ENCODE data around the gene ZMYND8. TPM values are rescaled to one million over a fixed set of nuclear protein-coding genes. Genes with fewer than 3 reads are reported as not detected.

The ZMYND8 gene
- total RNA-seq, 1 donor from 2014 or later = 49.3 TPM

GRCh38 chr20:47356220-47356525 lies 326 bp downstream of the ZMYND8 start:
- ATAC-seq (no peak), DNase-seq (ENCODE audit: low spot score) (no peak)
- intact Hi-C loops (cut with DNase I) = no loop called here

- DNase-seq (ENCODE audit: low spot score) (no peak), ATAC-seq (no peak)
- intact Hi-C loops (cut with DNase I) = no loop called here
Observed at GRCh38 chr20:47355489-47356219, 845 bp downstream of the ZMYND8 start.

DNA sequence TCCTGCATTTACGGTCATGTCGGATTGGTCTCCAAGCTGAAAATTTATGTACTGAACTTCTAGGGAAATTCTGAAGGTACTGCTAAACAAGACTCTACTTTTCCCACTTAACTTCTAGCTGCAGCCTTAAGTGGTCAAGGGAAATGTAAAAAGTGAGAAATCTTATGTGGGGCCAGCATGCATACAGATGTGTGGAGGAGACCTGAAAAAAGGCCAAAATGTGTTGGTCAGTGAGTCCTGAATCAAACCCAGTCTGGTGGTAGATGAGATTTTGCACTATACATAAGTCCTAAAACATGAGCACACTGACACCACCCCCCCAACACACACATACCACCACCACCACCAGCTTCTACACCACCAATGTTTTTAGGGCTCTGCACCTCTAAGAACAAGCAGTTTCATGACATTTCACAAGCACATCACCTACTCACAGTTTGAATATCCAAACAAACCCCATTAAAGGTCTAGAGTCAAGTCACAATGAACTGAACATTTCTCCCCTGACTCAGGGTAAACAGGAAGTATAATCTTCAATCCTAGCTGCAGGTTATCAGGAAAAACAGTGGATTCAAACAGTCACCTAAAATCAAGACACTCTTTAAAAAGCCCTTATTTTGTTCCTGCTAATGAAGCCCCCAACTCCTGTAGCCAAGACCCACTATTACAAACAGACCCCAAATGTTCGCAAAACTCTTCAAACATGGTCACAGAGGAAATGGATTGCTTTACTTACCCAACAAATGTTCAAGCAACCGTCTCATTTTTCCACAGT lies 1.6 kb downstream of the ZMYND8 start:
- intact Hi-C loops (cut with DNase I) = no loop called here
- DNase-seq (ENCODE audit: low spot score) = no peak
- ATAC-seq = no peak

DNA sequence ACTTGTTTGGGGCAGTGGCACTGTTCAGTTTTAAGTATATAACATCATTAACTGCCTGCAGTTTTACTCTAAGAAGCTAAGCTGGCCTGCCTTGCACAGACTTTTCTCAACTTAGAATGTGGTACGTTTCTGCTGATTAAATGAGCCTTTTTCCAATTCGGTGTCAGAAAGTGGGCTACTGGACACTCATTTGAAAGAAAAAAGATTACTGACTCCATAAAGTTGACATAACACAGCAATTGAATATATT lies 2.1 kb downstream of the ZMYND8 start:
- intact Hi-C loops (cut with DNase I) = no loop called here
- ATAC-seq (no peak), DNase-seq (ENCODE audit: low spot score) (no peak)

GRCh38 chr20:47353692-47354463 lies 2.6 kb downstream of the ZMYND8 start:
- DNase-seq (ENCODE audit: low spot score) = no peak
- intact Hi-C loops (cut with DNase I) = no loop called here
- no peak for ATAC-seq

DNA sequence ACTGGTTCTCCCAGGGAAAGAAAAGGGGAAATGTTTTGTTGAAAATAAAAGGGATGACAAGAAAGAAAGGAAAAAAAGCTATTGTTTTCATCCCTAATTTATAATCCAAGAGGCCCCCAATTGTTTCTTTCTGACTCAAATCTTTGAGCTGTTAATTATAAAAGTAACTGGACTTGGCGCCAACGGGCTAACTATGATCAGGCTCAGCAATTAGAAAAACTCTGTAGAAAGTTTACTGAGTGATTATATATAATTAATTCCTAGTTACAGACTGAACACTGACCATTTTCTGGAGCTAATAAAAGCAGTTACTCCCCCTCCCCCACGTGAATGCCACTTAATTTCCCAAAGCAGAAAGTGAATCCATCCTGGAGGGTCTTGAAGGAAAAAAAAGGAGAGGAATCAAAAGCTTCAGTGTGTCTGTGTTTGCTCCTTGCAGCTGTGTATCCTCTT lies 3.2 kb downstream of the ZMYND8 start:
- no peak for ATAC-seq
- no peak for DNase-seq (ENCODE audit: low spot score)
- intact Hi-C loops (cut with DNase I) = no loop called here

DNA sequence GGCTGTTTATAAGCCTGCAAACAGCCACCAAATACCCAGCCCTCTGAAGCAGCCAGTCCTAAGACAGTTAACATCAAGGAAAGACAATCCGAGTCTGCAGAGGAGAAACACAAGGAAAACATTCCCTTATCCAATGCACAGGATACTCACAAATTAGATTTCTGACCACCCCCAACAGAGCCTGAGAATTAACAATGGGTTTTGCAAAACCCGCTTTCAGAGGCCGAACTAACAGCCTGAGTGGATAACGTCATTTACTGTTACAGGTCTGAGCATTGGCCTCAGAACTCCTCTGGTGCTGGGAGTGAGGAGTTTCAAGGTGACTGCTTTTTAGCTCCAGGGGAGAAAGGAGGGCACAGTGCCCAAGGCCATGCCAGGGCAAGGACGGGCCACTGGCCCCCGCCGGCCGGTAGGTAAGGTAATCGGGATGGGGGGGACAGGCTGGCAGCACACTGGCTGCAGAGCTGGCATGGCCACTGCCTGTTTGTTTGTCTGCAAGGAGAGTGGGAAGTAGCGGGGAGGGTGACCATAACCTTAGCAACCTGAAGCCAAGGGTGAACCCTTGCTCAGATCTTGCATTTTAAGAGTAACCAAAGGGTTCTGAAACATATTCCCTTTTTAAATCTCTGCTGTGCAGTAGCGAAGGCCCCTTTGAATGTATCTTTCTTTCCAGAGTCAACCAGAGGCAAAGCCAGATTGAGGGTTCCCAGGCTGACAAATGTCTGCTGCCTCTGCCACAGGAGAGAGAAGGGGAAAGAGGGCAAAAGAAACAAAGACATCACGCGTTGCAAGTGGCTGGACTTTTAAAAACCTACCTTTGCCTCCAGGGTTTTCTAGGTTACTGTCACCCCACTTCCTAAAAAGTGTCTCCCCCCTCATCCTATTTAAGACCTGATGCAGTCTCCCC lies 3.9 kb downstream of the ZMYND8 start:
- intact Hi-C loops (cut with DNase I) = no loop called here
- DNase-seq (ENCODE audit: low spot score) (peak; percentile 66), ATAC-seq (no peak)

DNA sequence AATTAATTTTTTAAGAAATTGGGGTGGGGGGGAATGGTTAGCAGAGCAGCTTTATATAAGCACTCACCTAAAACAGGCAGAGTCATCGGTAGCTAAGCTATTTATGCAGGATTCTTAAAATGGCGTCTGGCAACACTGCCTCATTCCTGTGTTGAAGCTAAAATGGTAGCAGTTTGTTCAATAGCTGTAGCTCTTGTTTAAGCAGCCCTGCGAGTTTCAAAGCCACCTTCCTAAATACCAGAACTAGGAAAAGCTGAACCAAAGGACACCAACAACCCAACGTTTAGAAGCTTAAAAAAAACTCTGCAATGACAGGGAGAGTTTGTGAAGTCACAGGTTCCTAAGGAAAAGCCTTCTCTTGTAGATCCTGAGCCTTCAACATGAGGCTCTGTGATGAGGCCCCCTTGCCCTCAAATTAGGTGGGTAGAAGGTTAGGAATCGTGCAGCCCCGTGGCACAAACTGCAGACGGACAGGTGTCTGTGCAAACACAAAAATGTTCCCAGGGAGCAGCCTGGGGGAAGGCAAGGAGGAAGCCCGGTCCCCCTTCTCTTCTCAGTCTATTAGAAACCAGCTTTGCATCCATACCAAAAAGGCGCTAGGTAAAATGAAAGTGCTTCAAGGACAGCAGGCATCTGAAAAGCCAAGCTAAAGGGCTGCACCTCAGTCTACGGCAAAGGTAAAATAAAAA lies 4.7 kb downstream of the ZMYND8 start:
- intact Hi-C loops (cut with DNase I) = no loop called here
- ATAC-seq = no peak
- no peak for DNase-seq (ENCODE audit: low spot score)

DNA sequence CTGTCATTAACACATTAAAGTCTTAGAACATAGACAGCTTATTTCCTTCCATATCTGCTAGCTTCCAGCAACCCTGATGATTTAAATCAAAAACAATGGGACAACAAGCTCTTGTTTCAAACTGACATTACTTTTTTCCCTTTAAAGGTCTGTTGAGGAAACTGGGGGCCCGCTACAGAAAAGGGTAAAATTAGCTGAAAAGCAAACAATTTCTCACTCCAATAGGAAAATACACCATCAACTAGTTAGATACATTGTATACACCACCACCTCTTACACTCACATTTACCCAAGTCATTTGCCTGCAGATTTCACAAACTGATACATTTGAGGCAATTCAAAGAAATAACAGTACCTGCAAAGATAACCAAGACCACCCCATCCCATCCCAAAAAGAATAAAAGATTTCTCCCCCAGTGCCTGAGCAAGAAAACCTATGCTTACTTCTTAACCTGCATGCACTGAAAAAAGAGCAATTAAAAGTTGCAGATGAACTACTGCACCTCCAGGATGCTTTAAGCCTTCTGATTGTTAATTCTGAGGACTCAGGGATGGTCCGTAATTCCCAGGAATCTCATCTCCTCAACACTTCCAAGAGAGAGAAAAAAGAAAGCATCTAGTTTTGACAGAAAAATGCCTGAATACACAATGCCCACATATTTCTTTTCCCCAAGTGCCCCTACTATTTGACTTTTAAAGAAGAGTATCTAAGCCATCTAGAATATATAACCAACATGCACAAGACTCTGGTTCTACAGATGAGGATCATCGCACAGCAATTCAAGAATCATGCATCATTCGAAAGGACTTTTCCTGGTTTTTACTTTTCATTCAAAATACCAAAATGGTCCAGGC lies 5.6 kb downstream of the ZMYND8 start:
- ATAC-seq (no peak), DNase-seq (ENCODE audit: low spot score) (no peak)
- intact Hi-C loops (cut with DNase I) = no loop called here

DNA sequence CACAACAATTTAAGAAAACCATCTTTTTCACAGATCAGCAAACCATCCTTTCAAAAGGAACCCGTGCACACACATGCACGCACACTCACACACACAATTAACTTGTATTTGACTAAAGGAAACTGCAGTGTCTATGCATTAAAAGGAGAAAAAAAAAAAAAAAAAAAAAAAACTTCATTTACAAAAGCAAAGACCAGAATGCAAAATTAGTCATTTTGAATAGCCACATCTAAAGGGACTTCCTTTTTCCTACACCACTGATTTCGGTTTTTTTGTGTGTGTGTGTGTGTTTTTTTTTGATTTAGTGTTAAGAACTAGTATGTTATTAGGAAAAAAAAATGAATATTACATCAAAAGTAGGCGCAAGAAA lies 6.3 kb downstream of the ZMYND8 start:
- ATAC-seq (no peak), DNase-seq (ENCODE audit: low spot score) (no peak)
- intact Hi-C loops (cut with DNase I) = no loop called here

DNA sequence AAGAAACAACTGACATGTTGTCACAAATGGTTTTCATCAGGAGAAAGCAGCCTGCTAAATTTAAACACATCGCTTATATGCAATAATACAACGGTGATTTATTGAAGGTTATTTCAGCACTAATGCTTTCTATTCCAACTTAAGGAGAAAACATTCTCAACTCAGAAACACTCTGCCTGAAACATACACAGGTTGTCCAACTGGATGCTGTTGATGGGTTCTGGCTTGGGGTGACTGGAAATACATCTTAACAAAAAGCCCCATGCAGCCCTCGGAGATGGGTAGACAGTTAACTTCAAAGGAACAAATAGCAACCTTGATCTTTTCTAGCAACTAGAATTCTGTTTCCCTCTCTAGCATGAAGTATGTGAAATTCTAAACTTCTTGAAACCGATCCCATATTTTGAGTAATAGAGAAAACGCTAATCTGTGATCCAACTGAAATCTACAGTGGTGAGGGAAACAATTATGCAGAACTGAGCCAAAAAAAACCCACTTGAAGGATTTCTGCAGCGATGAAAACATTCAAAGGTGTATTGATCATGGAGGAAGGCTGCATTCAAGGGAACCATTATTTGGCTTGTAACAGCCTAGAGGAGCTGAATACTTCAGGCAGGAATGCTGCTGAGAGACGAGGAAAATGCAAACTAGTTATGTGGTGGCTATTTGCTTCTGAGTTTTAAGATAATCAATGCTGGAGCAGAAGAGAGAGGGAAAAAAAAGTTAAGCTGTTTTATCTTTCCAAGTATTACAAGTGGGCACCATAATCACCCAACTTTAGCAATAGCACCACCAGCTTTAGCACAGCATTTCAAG lies 6.9 kb downstream of the ZMYND8 start:
- DNase-seq (ENCODE audit: low spot score) (no peak), ATAC-seq (no peak)
- intact Hi-C loops (cut with DNase I) = no loop called here

GRCh38 chr20:47348539-47349142 lies 7.9 kb downstream of the ZMYND8 start:
- intact Hi-C loops (cut with DNase I) = no loop called here
- ATAC-seq (no peak), DNase-seq (ENCODE audit: low spot score) (no peak)

DNA sequence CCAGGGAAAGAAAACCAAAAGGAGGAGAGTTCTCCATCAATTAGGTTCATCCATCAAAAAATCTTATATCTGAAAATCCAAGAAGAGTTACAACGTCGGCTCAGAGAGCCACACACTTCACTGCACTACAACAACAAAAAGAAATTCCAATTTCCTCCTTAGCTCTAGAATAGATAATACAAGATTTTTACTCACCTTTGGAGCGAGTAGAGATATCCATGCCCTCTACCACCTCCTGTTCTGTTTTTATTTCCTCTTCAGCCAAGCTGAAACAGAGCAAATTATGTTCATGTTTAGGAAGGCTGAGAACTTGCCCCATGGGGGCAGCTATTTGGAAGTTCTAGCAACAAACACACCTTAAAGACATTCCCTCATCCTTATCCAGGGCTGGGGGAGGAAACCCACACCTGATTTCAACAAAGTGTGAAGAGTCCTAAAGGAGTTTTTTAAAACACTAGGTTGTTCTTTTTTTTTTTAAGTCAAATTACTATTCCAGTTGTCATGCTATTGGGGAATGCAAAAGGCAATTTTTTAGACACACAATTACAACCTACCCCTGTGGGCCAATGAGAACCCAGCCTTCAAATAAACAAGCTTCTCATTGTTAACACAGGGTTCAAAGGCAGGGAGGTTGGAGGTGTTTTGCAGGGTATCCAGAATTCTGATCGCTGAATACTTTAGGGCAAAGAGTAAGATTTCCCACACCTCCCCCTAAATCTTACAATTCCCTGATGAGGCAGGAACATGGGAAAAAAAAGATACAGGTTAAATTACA lies 8.7 kb downstream of the ZMYND8 start:
- DNase-seq (ENCODE audit: low spot score) (no peak), ATAC-seq (peak; percentile 23)
- intact Hi-C loops (cut with DNase I) = no loop called here

- intact Hi-C loops (cut with DNase I) = no loop called here
- ATAC-seq = no peak
- no peak for DNase-seq (ENCODE audit: low spot score)
Observed at GRCh38 chr20:47346172-47346571, 10.3 kb downstream of the ZMYND8 start.

DNA sequence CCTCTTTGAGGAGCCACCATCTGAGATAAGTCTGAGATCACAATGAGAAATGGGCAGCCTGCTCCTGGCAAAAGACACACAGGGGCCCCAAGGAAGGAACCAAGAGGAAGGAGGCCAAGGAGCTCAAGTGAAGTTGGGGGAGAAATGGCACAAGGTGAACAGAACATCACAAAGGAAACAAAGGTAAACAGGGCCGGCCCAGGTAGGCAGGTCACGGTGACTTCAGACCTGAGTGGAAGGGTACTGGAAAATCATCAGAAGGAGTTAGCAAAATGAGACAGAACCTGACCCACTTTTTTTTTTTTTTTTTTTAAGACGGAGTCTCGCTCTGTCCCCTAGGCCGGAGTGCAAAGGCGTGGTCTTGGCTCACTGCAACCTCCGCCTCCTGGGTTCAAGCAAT lies 11.3 kb downstream of the ZMYND8 start:
- DNase-seq (ENCODE audit: low spot score) (no peak), ATAC-seq (no peak)
- intact Hi-C loops (cut with DNase I) = no loop called here

DNA sequence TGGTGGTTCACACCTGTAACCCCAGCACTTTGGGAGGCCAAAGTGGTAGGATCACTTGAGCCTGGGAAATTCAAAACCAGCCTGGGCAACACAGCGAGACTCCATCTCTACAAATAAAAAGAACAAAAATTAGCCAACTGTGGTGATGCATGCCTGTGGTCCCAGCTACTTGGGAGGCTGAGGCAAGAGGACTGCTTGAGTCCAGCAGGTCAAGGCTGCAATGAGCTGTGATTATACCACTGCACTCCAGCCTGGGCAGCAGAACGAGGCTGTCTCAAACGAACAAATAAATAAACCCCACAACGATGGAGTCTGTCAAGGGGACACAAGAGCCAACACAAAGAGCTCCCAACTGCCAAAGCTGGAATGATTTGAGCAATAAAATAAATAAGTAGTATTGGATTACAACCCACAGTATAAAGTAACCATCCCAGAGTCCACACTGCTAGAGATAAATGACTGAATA lies 13.5 kb downstream of the ZMYND8 start:
- ATAC-seq = peak; percentile 55
- DNase-seq (ENCODE audit: low spot score) = no peak
- intact Hi-C loops (cut with DNase I) = no loop called here

Data from sciatic nerve (tissue), 2 donors.